Measurements from ENCODE around the gene CADPS2.

DNA sequence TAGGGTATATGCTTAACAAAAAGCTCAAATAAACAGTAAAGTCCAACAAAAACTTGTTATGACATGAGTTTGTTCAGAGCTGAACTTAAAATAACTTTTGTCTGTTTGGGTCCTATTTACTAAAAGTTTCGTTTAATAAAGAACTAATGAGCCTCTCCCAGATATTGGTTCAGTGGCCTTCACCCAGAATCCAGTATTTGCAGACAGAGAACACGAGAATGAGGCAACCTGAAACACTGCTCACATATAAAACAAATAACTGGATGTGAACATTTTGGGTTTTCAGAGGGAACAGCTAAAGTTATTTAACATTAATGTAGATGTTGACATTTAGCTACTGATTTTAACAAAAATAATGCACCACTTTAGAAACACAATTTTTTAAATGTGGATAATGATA lies 285.6 kb downstream of the CADPS2 start:
- TF ChIP-seq EZH2phosphoT487 (IDR thresholded peaks at IDR 0.05) = no peak
- TF ChIP-seq, protein P1, sequence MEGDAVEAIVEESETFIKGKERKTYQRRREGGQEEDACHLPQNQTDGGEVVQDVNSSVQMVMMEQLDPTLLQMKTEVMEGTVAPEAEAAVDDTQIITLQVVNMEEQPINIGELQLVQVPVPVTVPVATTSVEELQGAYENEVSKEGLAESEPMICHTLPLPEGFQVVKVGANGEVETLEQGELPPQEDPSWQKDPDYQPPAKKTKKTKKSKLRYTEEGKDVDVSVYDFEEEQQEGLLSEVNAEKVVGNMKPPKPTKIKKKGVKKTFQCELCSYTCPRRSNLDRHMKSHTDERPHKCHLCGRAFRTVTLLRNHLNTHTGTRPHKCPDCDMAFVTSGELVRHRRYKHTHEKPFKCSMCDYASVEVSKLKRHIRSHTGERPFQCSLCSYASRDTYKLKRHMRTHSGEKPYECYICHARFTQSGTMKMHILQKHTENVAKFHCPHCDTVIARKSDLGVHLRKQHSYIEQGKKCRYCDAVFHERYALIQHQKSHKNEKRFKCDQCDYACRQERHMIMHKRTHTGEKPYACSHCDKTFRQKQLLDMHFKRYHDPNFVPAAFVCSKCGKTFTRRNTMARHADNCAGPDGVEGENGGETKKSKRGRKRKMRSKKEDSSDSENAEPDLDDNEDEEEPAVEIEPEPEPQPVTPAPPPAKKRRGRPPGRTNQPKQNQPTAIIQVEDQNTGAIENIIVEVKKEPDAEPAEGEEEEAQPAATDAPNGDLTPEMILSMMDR (IDR thresholded peaks at IDR 0.05) = no peak

All from neural progenitor cell (in vitro differentiated cells).